Activated T-helper 1 cell treated with anti-CD3 and anti-CD28 coated beads, Interleukin-12 subunit alpha, Interleukin-12 subunit beta, Interleukin-2, Interleukin-4 antibody, amounts not matched to agents 30 ng/mL and 10 ng/mL and 1 ng/mL, durations not matched to agents 14 hours and 24 hours and 36 hours (primary cell): ENCODE results near the gene COMT. TPM values are rescaled to one million over a fixed set of nuclear protein-coding genes. Genes with fewer than 3 reads are reported as not detected.

Experiments used
- total RNA-seq: library from RNA; stranded (reverse); gene quantifications from 2 replicates; pipeline ENCODE4 v1.2.3, GENCODE V29; 2022

The COMT gene
- total RNA-seq, 1 donor from 2014 or later: 99.4 TPM

Other genes starting within 250 kb of the COMT start
- 0.98 and 1.3 TPM in 2 replicates for gene SEPTIN5, start 227.3 kb upstream of the COMT start, total RNA-seq
- not detected in 2 replicates for gene GP1BB, start 218.2 kb upstream of the COMT start, total RNA-seq
- gene TBX1, start 181.0 kb upstream of the COMT start, total RNA-seq: 0.29 and 0.56 TPM in 2 replicates
- gene GNB1L, start 86.9 kb upstream of the COMT start, total RNA-seq: 20.6 and 21.5 TPM in 2 replicates
- 22.2 and 24.1 TPM in 2 replicates for gene RTL10, start 86.9 kb upstream of the COMT start, total RNA-seq
- 19.0 and 20.0 TPM in 2 replicates for gene TXNRD2, start within 50 bp of the COMT start, total RNA-seq
- gene ARVCF, start 75.1 kb downstream of the COMT start, total RNA-seq: 2.4 and 3.1 TPM in 2 replicates
- gene TANGO2, start 79.3 kb downstream of the COMT start, total RNA-seq: 29.2 and 30.0 TPM in 2 replicates
- gene DGCR8, start 138.5 kb downstream of the COMT start, total RNA-seq: 79.3 and 81.0 TPM in 2 replicates
- 509 and 524 TPM in 2 replicates for gene RANBP1, start 174.3 kb downstream of the COMT start, total RNA-seq
- gene TRMT2A, start 175.5 kb downstream of the COMT start, total RNA-seq: 142 and 161 TPM in 2 replicates
- gene ZDHHC8, start 190.0 kb downstream of the COMT start, total RNA-seq: 83.9 and 92.3 TPM in 2 replicates
- 0.26 TPM in 1 of 2 replicates, not detected in the other for gene CCDC188, start 209.3 kb downstream of the COMT start, total RNA-seq